Fibroblast of skin of right biceps (primary cell): ENCODE measurements around the gene LHX6.
A peak's percentile ranks its signal among the peaks of the same experiment; 100 is the strongest.

Experiments used
- DNase-seq: peaks from one replicate; pipeline ENCODE4 v3.0.0-alpha.2; 2013

The LHX6 gene

GRCh38 chr9:122228568-122229484, at the start of gene LHX6:
Gene LHX6, minus strand, starts transcription at chr9:122228957. Its CDS starts 217 bp downstream, at chr9:122228740.
- DNase-seq = peak; percentile 52

GRCh38 chr9:122277285-122277897, 48.6 kb upstream of the LHX6 start:
- DNase-seq = no peak

- no peak for DNase-seq
Measured at GRCh38 chr9:122276096-122276495, 47.3 kb upstream of the LHX6 start.

GRCh38 chr9:122274055-122274454, 45.3 kb upstream of the LHX6 start:
- DNase-seq = no peak

GRCh38 chr9:122268041-122268814, 39.5 kb upstream of the LHX6 start:
- no peak for DNase-seq

GRCh38 chr9:122265149-122265915, 36.6 kb upstream of the LHX6 start:
- DNase-seq = peak; percentile 19

- peak; percentile 89 for DNase-seq
Measured at GRCh38 chr9:122264360-122265148, 35.8 kb upstream of the LHX6 start, which contains the start of the genes MRRF and RBM18. Gene MRRF, plus strand, starts transcription at chr9:122264882. Its CDS starts 6,010 bp downstream, at chr9:122270892. Gene RBM18, minus strand, starts transcription at chr9:122264840. Its CDS starts 3,348 bp downstream, at chr9:122261492.

- peak; percentile 0 for DNase-seq
Measured at GRCh38 chr9:122263699-122264349, 35.1 kb upstream of the LHX6 start.

- DNase-seq = no peak
Measured at GRCh38 chr9:122262073-122262472, 33.3 kb upstream of the LHX6 start.

GRCh38 chr9:122261469-122261881, 32.7 kb upstream of the LHX6 start:
- peak; percentile 64 for DNase-seq

- DNase-seq = no peak
Measured at GRCh38 chr9:122258886-122259415, 30.2 kb upstream of the LHX6 start.

GRCh38 chr9:122256206-122256605, 27.4 kb upstream of the LHX6 start:
- no peak for DNase-seq

GRCh38 chr9:122254761-122255160, 26.0 kb upstream of the LHX6 start:
- no peak for DNase-seq

GRCh38 chr9:122252796-122253195, 24.0 kb upstream of the LHX6 start:
- no peak for DNase-seq

GRCh38 chr9:122251351-122251750, 22.6 kb upstream of the LHX6 start:
- DNase-seq = no peak

GRCh38 chr9:122248448-122248865, 19.7 kb upstream of the LHX6 start:
- DNase-seq = no peak

GRCh38 chr9:122246666-122247065, 17.9 kb upstream of the LHX6 start:
- DNase-seq = no peak

- no peak for DNase-seq
Measured at GRCh38 chr9:122244349-122244748, 15.6 kb upstream of the LHX6 start.

GRCh38 chr9:122239722-122240121, 11.0 kb upstream of the LHX6 start:
- no peak for DNase-seq

- no peak for DNase-seq
Measured at GRCh38 chr9:122236681-122237080, 7.9 kb upstream of the LHX6 start.
